ENCODE results near the gene CMSS1.

Gene CMSS1

DNA sequence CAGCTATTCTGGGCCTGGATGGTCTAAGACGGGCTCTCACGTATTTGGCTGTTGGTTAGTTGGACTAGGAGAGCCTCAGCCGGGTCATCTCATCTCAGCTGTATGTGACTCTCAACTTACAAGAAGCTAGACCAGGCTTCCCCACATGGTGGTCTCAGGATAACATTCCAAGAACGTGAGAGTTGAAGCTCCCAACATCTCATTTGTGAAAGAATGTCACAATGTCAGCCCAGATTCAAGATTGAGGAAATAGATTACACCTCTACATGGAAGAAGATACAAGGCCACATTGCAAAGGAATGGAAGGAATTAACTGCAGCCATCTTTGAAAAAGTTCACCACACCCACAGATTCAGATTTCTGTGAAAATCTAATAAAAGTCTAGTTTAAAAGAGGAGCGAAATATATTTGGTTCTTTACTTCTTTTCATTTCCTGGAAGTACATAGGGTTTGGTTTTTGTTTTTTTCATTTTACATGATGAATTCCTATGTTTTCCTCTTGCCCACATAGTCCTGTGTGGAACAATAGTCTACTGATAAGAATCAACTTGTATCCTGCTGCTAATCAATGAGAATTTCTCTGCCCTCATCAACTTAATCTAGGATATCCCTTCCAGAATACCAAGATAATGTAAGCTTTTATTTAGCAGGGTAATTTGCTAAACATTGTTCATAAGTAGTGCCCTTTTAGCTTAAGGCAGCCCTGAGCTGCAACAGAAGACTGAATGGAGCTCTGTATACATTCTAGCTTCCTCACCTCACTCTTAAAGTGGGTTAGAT is 116.5 kb downstream of the CMSS1 start:
- H3K4me3 ChIP-seq (replicated peaks; ENCODE audit: low read depth, low read length) = no peak overlapping the region
- DNase-seq (ENCODE audit: extremely low read depth, low read depth) = no peak
- TF ChIP-seq CTCF (IDR thresholded peaks at IDR 0.05; ENCODE audit: low read depth, low read length, missing control alignments) = no peak

DNA sequence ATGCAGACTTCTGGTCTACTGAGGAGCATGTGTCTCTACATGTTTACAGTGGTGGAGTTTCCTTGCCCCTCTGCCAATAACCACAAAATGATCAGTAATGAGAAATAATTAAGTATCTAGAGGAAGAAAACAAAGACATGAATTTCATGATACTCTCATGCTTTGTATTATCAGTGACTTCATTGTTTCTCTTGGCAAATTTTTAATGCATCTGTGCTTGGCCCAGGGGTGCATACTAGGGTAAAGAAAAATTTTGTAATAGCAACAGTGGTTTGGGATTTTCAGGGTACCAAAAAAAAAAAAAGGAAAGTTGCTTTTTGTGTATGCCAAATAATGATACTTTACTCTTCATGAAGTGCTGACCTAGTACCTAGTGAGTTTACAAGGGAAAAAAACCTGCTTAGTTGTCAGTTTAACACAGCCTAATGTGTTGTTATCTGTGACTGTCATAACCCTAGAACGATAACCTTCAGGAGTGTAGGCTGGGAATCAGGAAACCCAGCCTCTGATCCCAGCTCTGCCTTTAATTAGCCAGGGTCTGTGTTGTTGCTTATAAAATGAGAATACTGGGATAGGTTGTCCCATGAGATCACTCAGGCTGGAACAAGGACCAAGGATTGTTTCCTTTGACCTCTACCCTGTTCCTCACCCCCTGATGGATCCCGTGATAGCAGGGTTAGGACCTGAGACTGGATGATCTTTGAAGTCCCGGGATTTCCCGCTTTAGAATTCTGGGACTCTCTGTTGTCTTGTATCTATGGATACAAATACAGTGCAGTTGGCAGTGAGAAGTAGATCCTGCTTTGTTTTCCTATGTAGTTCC is 117.5 kb downstream of the CMSS1 start:
- no peak overlapping the region for H3K4me3 ChIP-seq (replicated peaks; ENCODE audit: low read depth, low read length)
- DNase-seq (ENCODE audit: extremely low read depth, low read depth) = no peak
- TF ChIP-seq CTCF (IDR thresholded peaks at IDR 0.05; ENCODE audit: low read depth, low read length, missing control alignments) = no peak

DNA sequence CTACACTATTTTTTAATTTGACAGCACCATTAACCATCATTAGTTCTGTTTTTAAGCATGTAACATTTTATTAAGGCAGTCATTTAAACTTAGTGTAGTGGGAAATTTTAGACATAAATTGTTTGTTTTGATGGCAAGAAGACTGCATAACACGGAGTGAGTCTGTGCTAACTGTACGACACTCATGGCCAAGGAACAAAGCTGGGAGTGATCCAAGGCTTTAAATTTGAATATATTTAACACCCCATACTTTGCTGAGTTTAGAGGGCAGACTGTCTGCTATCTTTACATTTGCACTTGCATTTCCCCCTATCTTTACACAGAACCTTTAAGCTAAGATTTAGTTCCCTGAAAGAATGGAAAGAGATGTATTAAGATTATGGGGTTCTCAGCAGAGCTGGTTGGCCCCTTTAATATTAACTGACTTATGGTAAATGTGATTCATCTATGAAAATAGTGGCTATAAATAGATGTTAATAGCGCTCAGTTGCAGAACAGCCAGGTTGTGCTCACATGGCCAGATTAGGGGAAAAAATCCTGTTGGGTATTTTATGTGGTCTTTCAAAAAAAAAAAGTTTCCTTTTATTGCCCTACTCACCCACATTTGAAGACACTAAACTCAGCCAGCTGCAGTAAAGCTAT is 120.7 kb downstream of the CMSS1 start:
- DNase-seq (ENCODE audit: extremely low read depth, low read depth) = no peak
- TF ChIP-seq CTCF (IDR thresholded peaks at IDR 0.05; ENCODE audit: low read depth, low read length, missing control alignments) = no peak
- H3K4me3 ChIP-seq (replicated peaks; ENCODE audit: low read depth, low read length) = no peak overlapping the region

- no peak overlapping the region for H3K4me3 ChIP-seq (replicated peaks; ENCODE audit: low read depth, low read length)
- no peak for DNase-seq (ENCODE audit: extremely low read depth, low read depth)
- no peak for TF ChIP-seq CTCF (IDR thresholded peaks at IDR 0.05; ENCODE audit: low read depth, low read length, missing control alignments)
These were observed 122.2 kb downstream of the CMSS1 start for GRCh38 chr3:99939876-99940275.

GRCh38 chr3:99940350-99940749 is 122.7 kb downstream of the CMSS1 start:
- no peak for TF ChIP-seq CTCF (IDR thresholded peaks at IDR 0.05; ENCODE audit: low read depth, low read length, missing control alignments)
- no peak for DNase-seq (ENCODE audit: extremely low read depth, low read depth)

DNA sequence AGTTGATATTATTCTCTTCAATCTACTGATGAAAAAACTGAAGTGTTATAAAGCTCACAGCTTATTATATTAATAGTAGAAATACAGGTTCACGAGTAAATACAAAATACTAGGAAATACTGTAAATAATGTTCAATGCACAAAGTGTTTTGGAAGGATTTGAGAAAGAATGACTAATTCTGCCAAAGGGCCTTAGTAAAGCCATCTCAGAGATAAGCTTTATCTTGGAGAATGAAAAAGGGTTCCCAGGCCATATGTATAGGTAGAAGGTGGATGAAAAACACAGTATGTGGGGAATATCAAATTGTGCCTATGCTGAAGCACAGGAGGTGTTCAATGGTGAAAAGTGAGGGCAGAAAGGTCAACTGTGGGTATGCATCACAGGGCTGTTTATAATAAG is 123.5 kb downstream of the CMSS1 start:
- TF ChIP-seq CTCF (IDR thresholded peaks at IDR 0.05; ENCODE audit: low read depth, low read length, missing control alignments) = no peak
- no peak for DNase-seq (ENCODE audit: extremely low read depth, low read depth)
- H3K4me3 ChIP-seq (replicated peaks; ENCODE audit: low read depth, low read length) = no peak overlapping the region

More at GRCh38 chr3:99940350-99940749, 122.7 kb downstream of the CMSS1 start:
- H3K4me3 ChIP-seq (replicated peaks; ENCODE audit: low read depth, low read length) = no peak overlapping the region
